Diencephalon (tissue), 1 donor: ENCODE measurements around the gene GFI1B. TPM values are rescaled to one million over a fixed set of nuclear protein-coding genes. Genes with fewer than 3 reads are reported as not detected.

Source experiments
- small RNA-seq: library from RNA; depleted of rRNA; stranded (forward); fragments of <200 nt; gene quantifications from one replicate; pipeline ENCODE3, GENCODE V24; 2014
- total RNA-seq: library from RNA; depleted of rRNA; stranded (reverse); fragments of >200 nt; gene quantifications from one replicate; pipeline ENCODE4 v1.2.3, GENCODE V29; 2014

The GFI1B gene
- 0.23 TPM for total RNA-seq

GRCh38 chr9:132978451-132979131 is at the start of gene GFI1B:
TSS of gene GFI1B (plus strand) at chr9:132978694. CDS start at chr9:132986679, 7,985 bp downstream.

GRCh38 chr9:132944294-132945185 is 34.0 kb upstream of the GFI1B start, which contains the start of gene TSC1:
TSS of gene TSC1 (minus strand) at chr9:132944616. CDS start at chr9:132928872, 15,744 bp downstream.

GRCh38 chr9:133030317-133031129 is 52.0 kb downstream of the GFI1B start, which contains the start of gene GTF3C5:
TSS of gene GTF3C5 (plus strand) at chr9:133030997. CDS start at chr9:133031012, 15 bp downstream.

Small RNA genes lying within 50 kb of the gene (small RNA-seq; reads per million reads assigned to genes)
- gene AL593851.1 (not detected), gene MIR548AW (not detected), gene RNU7-21P (not detected)

Other genes with a start within 250 kb of the GFI1B start
- gene AK8, start 100.4 kb upstream of the GFI1B start, total RNA-seq, result 3.5 TPM
- 5.1 TPM for gene SPACA9, start 99.8 kb upstream of the GFI1B start, total RNA-seq
- gene TSC1, start 34.1 kb upstream of the GFI1B start, total RNA-seq, result 53.3 TPM
- gene GTF3C5, start 52.3 kb downstream of the GFI1B start, total RNA-seq, result 25.8 TPM
- 0.46 TPM for gene CEL, start 83.3 kb downstream of the GFI1B start, total RNA-seq
- gene RALGDS, start 142.5 kb downstream of the GFI1B start, total RNA-seq, result 99.2 TPM
- 3.7 TPM for gene GBGT1, start 185.2 kb downstream of the GFI1B start, total RNA-seq
- gene OBP2B, start 230.6 kb downstream of the GFI1B start, total RNA-seq, result not detected